Measurements from ENCODE around the gene ITM2B.

Gene ITM2B

GRCh38 chr13:48221686-48222187, 11.3 kb upstream of the ITM2B start:
- no peak for DNase-seq
- no peaks in the 10 kb centered on the region for H3K36me3 ChIP-seq (replicated peaks)
- no peak for TF ChIP-seq CTCF (IDR thresholded peaks at IDR 0.05; ENCODE audit: low read depth, low read length, missing control alignments)
- no peak overlapping the region for H3K4me3 ChIP-seq (ENCODE audit: low read depth, low read length)
- in situ Hi-C loops (cut with HindIII; ENCODE audit: low pct_ligation_motif_present, low sequenced_read_pairs), result no loop called here
- H3K27ac ChIP-seq, result no peak overlapping the region
- no peaks in the 10 kb centered on the region for H3K27me3 ChIP-seq (replicated peaks)

GRCh38 chr13:48222358-48223301, 10.4 kb upstream of the ITM2B start:
- in situ Hi-C loops (cut with HindIII; ENCODE audit: low pct_ligation_motif_present, low sequenced_read_pairs), result no loop called here
- no peaks in the 10 kb centered on the region for H3K36me3 ChIP-seq (replicated peaks)
- TF ChIP-seq CTCF (IDR thresholded peaks at IDR 0.05; ENCODE audit: low read depth, low read length, missing control alignments), result no peak
- no peaks in the 10 kb centered on the region for H3K27me3 ChIP-seq (replicated peaks)
- H3K4me3 ChIP-seq (ENCODE audit: low read depth, low read length), result peak overlapping the region; percentile 31
- DNase-seq, result no peak
- H3K27ac ChIP-seq, result peak overlapping the region; percentile 57

DNA sequence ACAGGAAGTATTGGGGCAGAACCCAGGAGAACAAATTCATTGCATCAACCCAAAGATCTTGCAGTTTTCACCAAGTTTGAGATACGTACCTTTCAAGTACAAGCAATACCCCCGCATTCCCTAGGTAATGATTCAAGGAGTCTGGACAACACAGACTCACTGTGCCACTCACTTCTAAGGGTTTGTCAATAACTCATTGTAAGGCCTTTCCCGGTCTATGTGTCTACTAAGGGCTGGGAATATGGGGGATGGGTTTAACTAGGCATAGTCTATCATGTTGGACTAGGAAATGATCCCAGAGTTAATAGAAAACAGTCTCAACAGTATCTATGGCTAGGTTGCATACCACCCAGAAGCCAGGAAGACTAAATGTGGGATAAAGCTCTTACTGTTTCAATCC, 8.3 kb upstream of the ITM2B start:
- no peaks in the 10 kb centered on the region for H3K27me3 ChIP-seq (replicated peaks)
- no peak for DNase-seq
- no peak for TF ChIP-seq CTCF (IDR thresholded peaks at IDR 0.05; ENCODE audit: low read depth, low read length, missing control alignments)
- in situ Hi-C loops (cut with HindIII; ENCODE audit: low pct_ligation_motif_present, low sequenced_read_pairs), result no loop called here
- no peak overlapping the region for H3K27ac ChIP-seq
- no peaks in the 10 kb centered on the region for H3K36me3 ChIP-seq (replicated peaks)
- no peak overlapping the region for H3K4me3 ChIP-seq (ENCODE audit: low read depth, low read length)

GRCh38 chr13:48230541-48230940, 2.5 kb upstream of the ITM2B start:
- TF ChIP-seq CTCF (IDR thresholded peaks at IDR 0.05; ENCODE audit: low read depth, low read length, missing control alignments), result no peak
- Histone ChIP-seq H3K27me3 (replicated peaks) (no peaks in the 10 kb centered on the region), H3K36me3 (replicated peaks) (peaks cover 5% of the 10 kb centered on the region), H3K4me3 (ENCODE audit: low read depth, low read length) (no peak overlapping the region), H3K27ac (no peak overlapping the region)
- no peak for DNase-seq
- in situ Hi-C loops (cut with HindIII; ENCODE audit: low pct_ligation_motif_present, low sequenced_read_pairs), result no loop called here

DNA sequence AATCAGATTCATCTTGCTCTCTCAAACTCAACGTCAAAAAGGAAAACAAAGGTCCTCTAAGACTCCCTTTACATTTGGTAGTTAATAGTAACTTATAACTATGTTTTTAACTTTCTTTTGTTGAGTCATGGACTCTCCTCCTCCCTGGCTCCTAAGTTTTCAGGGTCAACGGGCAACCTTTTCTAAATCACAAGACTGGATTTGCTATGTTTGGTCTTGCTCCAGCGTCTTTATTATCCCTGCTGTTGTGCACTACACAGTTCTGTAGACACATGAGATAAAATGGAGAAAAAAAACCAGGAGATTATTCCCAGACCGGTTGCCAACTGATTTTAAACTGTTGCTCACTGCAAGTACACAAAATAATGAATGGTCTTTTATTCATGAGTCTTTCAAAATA, 1.9 kb upstream of the ITM2B start:
- H3K27ac ChIP-seq, result no peak overlapping the region

More for the DNA sequence above, 1.9 kb upstream of the ITM2B start:
- H3K36me3 ChIP-seq (replicated peaks), result peaks cover 5% of the 10 kb centered on the region
- in situ Hi-C loops (cut with HindIII; ENCODE audit: low pct_ligation_motif_present, low sequenced_read_pairs), result no loop called here
- no peak overlapping the region for H3K4me3 ChIP-seq (ENCODE audit: low read depth, low read length)
- DNase-seq, result no peak
- H3K27me3 ChIP-seq (replicated peaks), result no peaks in the 10 kb centered on the region
- TF ChIP-seq CTCF (IDR thresholded peaks at IDR 0.05; ENCODE audit: low read depth, low read length, missing control alignments), result no peak

Data from brain microvascular endothelial cell (primary cell).